HG03558 (cell line): Measurements from ENCODE around the gene ZNF621.

Experiments used
- ATAC-seq: cut with Tn5 transposase; IDR thresholded peaks from one replicate; pipeline ENCODE4 v1.9.1; 2021; ENCODE audit warnings: moderate number of reproducible peaks; ENCODE audit not compliant: unreplicated experiment; ENCODE audit errors: extremely low read depth

Gene ZNF621

GRCh38 chr3:40524568-40525285 is at the start of gene ZNF621:
Gene ZNF621 (plus strand): TSS chr3:40524960. CDS start chr3:40525841, 881 bp downstream.
- peak; percentile 87 for ATAC-seq

DNA sequence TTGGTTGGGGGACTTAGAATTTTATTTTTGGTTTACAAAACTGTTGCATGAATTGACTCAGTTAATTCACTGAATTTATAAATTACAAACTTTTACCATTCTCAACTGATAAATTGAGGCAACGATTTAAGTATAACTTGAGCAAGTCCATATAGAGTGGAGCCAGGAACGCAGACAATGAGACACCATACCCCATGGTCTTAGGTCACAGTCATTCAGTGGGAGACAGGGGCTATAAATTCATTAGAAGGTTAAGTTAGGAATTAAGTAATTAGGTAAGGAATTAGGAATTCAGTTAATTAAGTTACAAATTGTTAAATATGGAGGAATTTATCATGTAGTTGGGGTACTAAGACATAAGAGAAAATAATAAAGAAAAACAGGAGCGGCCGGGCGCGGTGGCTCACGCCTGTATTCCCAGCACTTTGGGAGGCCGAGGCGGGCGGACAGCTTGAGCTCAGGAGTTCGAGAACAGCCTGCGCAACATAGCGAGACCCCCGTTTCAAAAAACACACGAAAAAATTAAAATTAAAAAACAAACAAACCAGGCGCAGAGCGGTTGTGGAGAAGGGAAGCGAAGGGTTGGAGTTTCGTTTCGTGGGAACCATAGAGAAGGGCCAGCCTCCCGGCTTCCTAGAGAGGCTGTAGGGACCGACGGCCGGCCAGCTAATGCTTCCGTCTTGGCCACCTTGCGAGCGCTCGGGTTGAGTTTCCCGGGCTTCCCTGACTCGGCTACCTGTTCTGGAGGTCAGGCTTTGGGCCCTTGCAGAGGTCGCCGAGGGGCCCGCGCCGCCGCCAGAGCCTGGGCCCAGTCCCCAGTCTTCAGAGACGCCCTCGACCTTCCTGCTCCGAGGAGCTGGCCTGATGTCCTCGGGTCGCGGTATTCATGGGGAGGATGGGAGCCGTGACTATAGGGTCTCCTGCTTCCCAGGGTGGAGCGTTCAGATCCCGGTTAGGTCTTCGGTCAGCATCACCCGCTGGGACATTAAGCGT is 48.0 kb upstream of the ZNF621 start, which contains the start of gene ZNF619:
Gene ZNF619 (plus strand): TSS at position 645 of the 993 bp plus-strand sequence. CDS start 858 bp downstream, outside the sequence.
- ATAC-seq = no peak

DNA sequence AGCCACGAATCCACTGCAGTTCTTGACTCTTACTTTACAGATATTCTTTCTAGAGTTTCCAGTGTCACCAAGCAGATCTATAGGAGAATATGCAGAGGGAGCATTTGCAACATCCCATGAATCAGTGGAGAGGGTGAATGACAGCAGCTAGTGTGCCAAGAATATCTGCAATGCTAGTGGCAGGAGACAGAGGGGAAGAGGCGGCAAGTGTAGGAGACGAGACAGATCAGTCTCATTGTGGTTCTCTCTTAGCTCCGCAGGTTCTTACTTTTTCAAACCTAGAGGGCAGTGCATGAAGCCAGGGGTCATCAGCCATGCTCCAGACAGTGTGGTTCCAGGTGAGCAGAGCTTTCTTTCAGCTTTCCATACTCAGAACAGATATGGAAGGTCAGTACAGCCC is 47.1 kb upstream of the ZNF621 start:
- ATAC-seq = no peak

- ATAC-seq = no peak
Measured at GRCh38 chr3:40487172-40487571, 37.6 kb upstream of the ZNF621 start.

GRCh38 chr3:40490916-40491315 is 33.8 kb upstream of the ZNF621 start:
- no peak for ATAC-seq

- ATAC-seq = no peak
Measured at GRCh38 chr3:40494698-40495097, 30.1 kb upstream of the ZNF621 start.

DNA sequence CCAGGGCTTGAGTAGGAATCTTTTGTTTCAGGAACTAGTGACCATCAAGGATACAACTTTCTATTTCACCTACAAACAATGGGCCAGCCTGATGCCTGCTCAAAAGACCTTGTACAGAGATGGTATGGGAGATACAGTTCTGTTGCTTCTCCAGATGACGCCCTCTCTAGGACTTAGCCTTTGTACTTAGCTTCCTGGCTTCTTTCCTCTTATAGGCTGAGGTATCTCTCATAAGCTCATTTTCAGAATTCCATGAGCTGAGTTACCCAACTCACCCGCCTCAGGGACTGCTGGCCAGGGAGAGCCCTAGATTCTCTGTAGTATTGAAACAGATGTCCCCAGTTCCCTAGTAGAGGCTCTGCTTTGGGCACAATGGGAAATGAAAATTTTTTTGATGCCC is 27.5 kb upstream of the ZNF621 start:
- ATAC-seq = no peak

DNA sequence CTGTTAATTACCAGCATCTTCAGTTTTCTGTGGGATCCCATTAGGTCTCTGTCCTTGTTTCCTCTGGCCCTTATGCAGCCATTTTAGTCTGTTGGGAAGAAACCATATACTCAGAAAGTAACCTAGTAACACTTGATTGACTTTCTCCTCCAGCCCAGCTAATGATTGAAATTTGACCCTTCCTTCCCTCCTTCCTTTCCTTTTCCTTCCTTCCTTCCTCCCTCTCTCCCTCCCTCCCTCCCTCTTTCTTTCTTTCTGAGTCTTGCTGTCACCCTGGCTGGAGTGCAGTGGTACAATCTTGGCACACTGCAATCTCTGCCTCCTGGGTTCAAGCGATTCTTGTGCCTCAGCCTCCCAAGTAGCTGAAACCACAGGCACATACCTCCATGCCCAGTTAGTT is 24.8 kb upstream of the ZNF621 start:
- ATAC-seq = no peak

DNA sequence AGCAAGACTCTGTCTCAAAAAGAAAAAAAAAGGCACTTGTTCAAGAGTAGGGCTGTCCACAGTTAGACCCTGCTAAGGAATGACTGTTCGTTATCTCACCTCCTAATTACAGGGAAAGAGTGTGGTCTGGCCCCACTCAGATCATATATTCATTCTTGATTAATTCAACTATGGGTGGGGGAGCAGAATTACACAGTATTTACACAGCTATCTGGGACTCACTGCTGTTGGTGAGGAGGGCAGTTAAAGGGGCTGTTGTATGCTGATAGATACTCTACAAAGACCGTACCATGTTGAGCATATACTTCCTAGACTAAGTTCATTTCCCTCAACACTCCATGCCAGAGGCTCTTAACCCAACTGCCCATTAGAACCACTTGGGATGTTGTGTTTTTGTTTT is 22.7 kb upstream of the ZNF621 start:
- ATAC-seq = no peak

- no peak for ATAC-seq
Measured at GRCh38 chr3:40504636-40505430, 19.9 kb upstream of the ZNF621 start.

DNA sequence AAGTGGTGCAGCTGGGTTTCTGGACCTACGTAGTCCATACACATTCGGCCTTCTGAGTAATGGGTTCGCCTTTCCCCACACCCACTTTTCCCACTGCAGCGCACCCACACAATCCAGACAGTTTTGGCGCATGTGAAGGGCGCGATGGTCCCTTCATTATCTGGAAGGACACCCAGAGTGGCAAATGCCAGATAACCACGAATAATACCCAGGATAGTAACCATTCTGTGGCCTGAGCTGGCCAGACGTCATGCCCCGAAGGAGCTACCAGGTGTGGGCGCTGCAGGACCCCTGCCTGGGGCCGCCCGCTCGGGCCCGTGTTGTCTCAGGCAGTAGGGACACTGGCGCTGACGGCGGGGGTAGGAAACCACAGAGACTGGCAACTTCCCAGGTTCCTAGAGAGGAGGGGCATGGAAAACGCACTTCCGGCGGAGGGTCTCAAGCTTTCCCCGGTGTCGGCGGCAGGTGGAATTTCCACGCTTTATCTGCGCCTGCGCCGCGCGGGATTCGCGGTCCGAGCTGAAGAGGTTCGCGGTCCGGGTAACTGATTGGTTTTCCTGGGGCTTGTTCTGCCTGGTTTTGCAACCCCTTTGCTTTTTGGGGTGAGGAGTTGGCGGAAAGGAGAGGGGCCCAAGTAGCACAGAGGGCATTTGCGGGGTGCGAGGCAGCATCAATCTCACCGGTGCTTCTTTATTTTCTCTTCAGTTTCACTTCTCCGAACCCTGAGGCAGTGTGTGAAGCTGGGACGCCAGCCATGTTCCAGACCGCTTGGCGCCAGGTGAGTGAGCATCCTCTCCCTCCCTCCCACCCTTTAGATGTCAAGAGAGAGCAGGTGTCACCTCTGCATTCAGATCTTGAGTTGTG is 18.9 kb upstream of the ZNF621 start, which contains the start of gene ZNF620:
Gene ZNF620 (plus strand): TSS at position 441 of the 864 bp plus-strand sequence. CDS start 314 bp downstream, at position 755.
- ATAC-seq = no peak

DNA sequence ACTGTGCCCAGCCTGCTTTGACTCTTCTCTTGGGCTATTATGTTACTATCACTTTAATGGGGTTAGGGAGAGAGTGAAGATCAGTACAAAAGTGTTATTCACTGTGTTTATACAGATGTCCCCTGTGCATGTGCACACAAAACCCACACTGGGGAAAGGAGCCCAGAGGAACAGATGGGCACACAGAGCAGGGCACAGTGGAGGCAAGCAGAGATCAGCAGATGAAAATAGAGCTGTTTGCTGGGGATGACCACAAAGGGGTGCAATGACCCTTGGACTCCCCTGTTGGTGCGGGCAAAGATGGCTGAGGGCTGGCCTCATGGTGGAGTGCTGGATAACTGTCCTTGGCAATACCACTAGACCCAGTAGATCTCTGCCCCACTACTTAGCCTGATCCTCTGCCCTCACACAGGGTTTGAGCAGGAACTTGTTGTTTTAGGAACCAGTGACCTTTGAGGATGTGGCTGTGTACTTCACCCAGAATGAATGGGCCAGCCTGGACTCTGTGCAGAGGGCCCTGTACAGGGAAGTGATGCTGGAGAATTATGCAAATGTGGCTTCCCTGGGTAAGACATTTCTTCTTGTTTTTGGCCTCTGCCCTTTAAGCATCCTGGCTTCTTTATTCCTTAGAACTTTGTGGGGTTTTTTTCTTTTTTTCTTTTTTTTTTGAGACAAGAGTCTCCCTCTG is 13.6 kb upstream of the ZNF621 start:
- ATAC-seq = no peak

DNA sequence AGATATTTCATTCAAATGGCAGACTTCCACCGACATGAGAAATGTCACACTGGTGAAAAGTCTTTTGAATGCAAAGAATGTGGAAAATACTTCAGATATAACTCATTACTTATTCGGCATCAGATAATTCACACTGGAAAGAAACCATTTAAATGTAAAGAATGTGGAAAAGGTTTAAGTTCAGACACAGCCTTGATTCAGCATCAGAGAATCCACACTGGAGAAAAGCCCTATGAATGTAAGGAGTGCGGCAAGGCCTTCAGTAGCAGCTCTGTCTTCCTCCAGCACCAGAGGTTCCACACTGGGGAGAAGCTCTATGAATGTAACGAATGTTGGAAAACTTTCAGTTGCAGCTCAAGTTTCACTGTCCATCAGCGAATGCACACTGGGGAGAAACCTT is 8.6 kb upstream of the ZNF621 start:
- ATAC-seq = no peak

- no peak for ATAC-seq
Measured at GRCh38 chr3:40518067-40518466, 6.7 kb upstream of the ZNF621 start.

DNA sequence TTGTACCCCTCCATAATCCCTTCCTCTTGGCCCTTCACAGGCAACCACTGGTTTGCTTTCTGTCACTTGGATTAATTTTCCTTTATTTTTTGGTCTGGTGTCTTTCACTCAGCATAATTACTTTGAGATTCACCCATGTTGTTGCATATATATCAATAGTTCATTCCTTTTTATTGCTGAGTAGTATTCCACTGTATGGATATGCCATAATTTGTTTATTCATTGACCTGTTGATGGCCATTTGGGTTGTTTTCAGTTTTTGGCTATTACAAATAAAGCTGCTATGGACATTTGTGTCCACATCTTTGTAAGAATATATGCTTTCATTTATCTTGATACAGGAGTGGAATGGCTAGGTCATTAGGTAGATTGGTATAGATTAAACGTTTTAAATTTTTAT is 5.9 kb upstream of the ZNF621 start:
- no peak for ATAC-seq

DNA sequence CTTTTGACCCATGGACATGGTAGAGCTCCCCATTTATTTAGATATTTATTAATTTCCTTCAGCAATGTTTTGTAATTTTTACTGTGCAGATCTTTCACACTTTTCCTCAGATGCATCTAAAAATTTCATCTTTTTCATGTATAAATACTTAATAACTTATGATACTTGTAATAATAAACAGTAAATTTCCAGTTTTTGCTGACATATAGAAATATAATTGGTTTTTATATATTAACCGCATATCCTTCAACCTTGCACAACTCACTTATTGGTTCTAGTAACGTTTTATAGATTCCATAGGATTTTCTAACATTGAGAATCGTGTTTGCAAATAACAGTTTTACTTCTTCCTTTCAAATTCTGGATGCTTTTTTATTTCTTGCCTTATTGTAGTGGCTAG is 3.5 kb upstream of the ZNF621 start:
- no peak for ATAC-seq

DNA sequence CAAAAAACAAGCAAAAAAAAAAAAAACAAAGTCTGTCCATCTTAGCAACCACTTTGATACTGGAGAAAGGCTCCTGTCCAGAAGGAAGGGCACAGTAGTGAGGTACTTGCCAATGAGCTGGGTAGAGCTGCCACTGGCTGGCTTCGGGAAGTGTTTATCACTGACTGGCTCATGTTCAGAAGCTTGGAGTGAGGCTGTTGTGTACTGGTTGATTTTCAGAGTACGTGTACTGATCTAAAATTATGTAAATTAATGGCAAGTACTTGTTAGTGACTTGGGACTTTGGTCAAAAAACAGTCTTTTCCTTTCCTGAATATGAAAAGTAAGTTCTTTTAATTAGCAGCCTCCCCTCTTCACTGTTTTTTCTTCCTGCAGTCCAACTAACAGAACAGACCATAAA is 979 bp upstream of the ZNF621 start:
- no peak for ATAC-seq

DNA sequence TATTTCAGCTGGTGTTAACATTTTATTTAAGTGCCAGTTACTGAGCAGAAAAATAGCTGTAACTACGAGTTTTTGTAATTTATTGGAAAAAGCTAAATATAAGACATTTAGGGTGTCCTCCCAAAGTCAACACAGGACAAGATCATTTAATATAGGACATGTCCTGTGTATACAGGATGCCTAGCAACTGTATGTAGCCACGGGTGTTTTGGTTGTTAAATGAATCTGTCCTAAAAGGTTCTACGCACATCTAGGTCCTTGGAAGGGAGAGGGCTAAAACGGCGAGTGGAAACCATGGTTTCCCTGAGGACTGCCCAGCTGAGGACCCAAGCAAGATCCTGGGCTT is 565 bp upstream of the ZNF621 start:
- ATAC-seq = no peak

- ATAC-seq = no peak
Measured at GRCh38 chr3:40528426-40528825, 3.7 kb downstream of the ZNF621 start.
